ENCODE results near the gene DCTD.
"Not testable (repeated sequence)": the region's sequence is repeated elsewhere in the genome, so short reads cannot be mapped to it uniquely, and the experiment has no call there.

The DCTD gene

GRCh38 chr4:182920676-182921075 is 3.5 kb upstream of the DCTD start:
- DNase-seq (ENCODE audit: low read depth) = no peak

GRCh38 chr4:182918791-182919302 is 1.7 kb upstream of the DCTD start:
- no peak for DNase-seq (ENCODE audit: low read depth)

GRCh38 chr4:182918044-182918607 is 940 bp upstream of the DCTD start:
- no peak for DNase-seq (ENCODE audit: low read depth)

- DNase-seq (ENCODE audit: low read depth) = no peak
Measured at GRCh38 chr4:182916483-182917181, 554 bp downstream of the DCTD start.

- DNase-seq (ENCODE audit: low read depth) = no peak
Measured at GRCh38 chr4:182914357-182914756, 2.8 kb downstream of the DCTD start.

GRCh38 chr4:182913621-182914020 is 3.6 kb downstream of the DCTD start:
- DNase-seq (ENCODE audit: low read depth) = no peak

- no peak for DNase-seq (ENCODE audit: low read depth)
Measured at GRCh38 chr4:182913036-182913435, 4.2 kb downstream of the DCTD start.

GRCh38 chr4:182908124-182908523 is 9.1 kb downstream of the DCTD start:
- no peak for DNase-seq (ENCODE audit: low read depth)

GRCh38 chr4:182907396-182907795 is 9.8 kb downstream of the DCTD start:
- no peak for DNase-seq (ENCODE audit: low read depth)

- DNase-seq (ENCODE audit: low read depth) = no peak
Measured at GRCh38 chr4:182906786-182907185, 10.4 kb downstream of the DCTD start.

GRCh38 chr4:182905038-182905437 is 12.1 kb downstream of the DCTD start:
- DNase-seq (ENCODE audit: low read depth) = no peak

- DNase-seq (ENCODE audit: low read depth) = no peak
Measured at GRCh38 chr4:182904211-182904761, 12.9 kb downstream of the DCTD start.

- DNase-seq (ENCODE audit: low read depth) = no peak
Measured at GRCh38 chr4:182903013-182903412, 14.2 kb downstream of the DCTD start.

GRCh38 chr4:182901337-182901736 is 15.8 kb downstream of the DCTD start:
- DNase-seq (ENCODE audit: low read depth) = no peak

GRCh38 chr4:182900021-182900420 is 17.2 kb downstream of the DCTD start:
- DNase-seq (ENCODE audit: low read depth) = not testable (repeated sequence)

- no peak for DNase-seq (ENCODE audit: low read depth)
Measured at GRCh38 chr4:182898479-182898799, 18.7 kb downstream of the DCTD start.

GRCh38 chr4:182897601-182898478 is 19.3 kb downstream of the DCTD start:
- no peak for DNase-seq (ENCODE audit: low read depth)

- no peak for DNase-seq (ENCODE audit: low read depth)
Measured at GRCh38 chr4:182896421-182896820, 20.8 kb downstream of the DCTD start.

GRCh38 chr4:182895791-182896292 is 21.3 kb downstream of the DCTD start:
- no peak for DNase-seq (ENCODE audit: low read depth)

GRCh38 chr4:182894681-182895275 is 22.4 kb downstream of the DCTD start:
- DNase-seq (ENCODE audit: low read depth) = no peak

GRCh38 chr4:182893474-182894080 is 23.6 kb downstream of the DCTD start:
- no peak for DNase-seq (ENCODE audit: low read depth)

GRCh38 chr4:182893047-182893446 is 24.1 kb downstream of the DCTD start:
- DNase-seq (ENCODE audit: low read depth) = no peak

Measured in CMK (cell line).